ENCODE data around the gene PARVA. TPM values are rescaled to one million over a fixed set of nuclear protein-coding genes. Genes with fewer than 3 reads are reported as not detected.

Gene PARVA
- total and polyA plus RNA-seq, 2 donors (not counting 1 experiment from before 2014, with no cell fraction given): 27.7 to 195 TPM

GRCh38 chr11:12554122-12554521 is 176.8 kb downstream of the PARVA start:
- TF ChIP-seq CTCF (conservative IDR thresholded peaks at IDR 0.05 in 1 of 2, IDR thresholded peaks at IDR 0.05 in 1 of 2; ENCODE audit: low read depth in 1 of 2, low read length in 2 of 2): no peak
- Histone ChIP-seq H4K20me1 (ENCODE audit: control insufficient read depth, extremely low read depth, insufficient read depth, low read length) (no peaks in the 10 kb centered on the region), H2AFZ (ENCODE audit: low read length) (no peak overlapping the region), H3K79me2 (ENCODE audit: control insufficient read depth, insufficient read depth, low read length) (no peaks in the 10 kb centered on the region), H3K4me1 (ENCODE audit: control insufficient read depth, extremely low read depth, insufficient read depth, low read length) (peaks cover 7% of the 10 kb centered on the region), H3K27ac (ENCODE audit: insufficient read depth, low read length) (no peak overlapping the region), H3K27me3 (ENCODE audit: control insufficient read depth, insufficient read depth, low read length) (no peaks in the 10 kb centered on the region), H3K36me3 (ENCODE audit: control insufficient read depth, insufficient read depth, low read length) (no peaks in the 10 kb centered on the region), H3K4me3 (replicated peaks in 1 of 4; ENCODE audit: control extremely low read depth in 1 of 4, insufficient read depth in 1 of 4, low read depth in 3 of 4, low read length in 4 of 4) (no peak overlapping the region), H3K9me3 (ENCODE audit: control insufficient read depth, insufficient read depth, low read depth, low read length) (no peaks in the 10 kb centered on the region), H3K4me2 (ENCODE audit: extremely low read depth, insufficient read depth, low read length) (no peak overlapping the region), H3K9ac (ENCODE audit: insufficient read depth, low read length) (no peak overlapping the region)
- no peak for DNase-seq (ENCODE audit: low read depth in 2 of 2)

- no peak overlapping the region for H3K4me3 ChIP-seq (replicated peaks in 1 of 4; ENCODE audit: control extremely low read depth in 1 of 4, insufficient read depth in 1 of 4, low read depth in 3 of 4, low read length in 4 of 4)
- peak; percentile 63 to 77 for DNase-seq (ENCODE audit: low read depth in 2 of 2)
- TF ChIP-seq EZH2 (IDR thresholded peaks at IDR 0.05; ENCODE audit: low read length, missing control alignments): no peak
- no peak for TF ChIP-seq CTCF (conservative IDR thresholded peaks at IDR 0.05 in 1 of 2, IDR thresholded peaks at IDR 0.05 in 1 of 2; ENCODE audit: low read depth in 1 of 2, low read length in 2 of 2)
- no peaks in the 10 kb centered on the region for H3K79me2 ChIP-seq (ENCODE audit: control insufficient read depth, insufficient read depth, low read length)
- no peak overlapping the region for H2AFZ ChIP-seq (ENCODE audit: low read length)
- peak overlapping the region; percentile 24 for H3K27ac ChIP-seq (ENCODE audit: insufficient read depth, low read length)
- peak overlapping the region; percentile 51 for H3K4me2 ChIP-seq (ENCODE audit: extremely low read depth, insufficient read depth, low read length)
- H3K9ac ChIP-seq (ENCODE audit: insufficient read depth, low read length): no peak overlapping the region
- no peaks in the 10 kb centered on the region for H3K9me3 ChIP-seq (ENCODE audit: control insufficient read depth, insufficient read depth, low read depth, low read length)
- H3K36me3 ChIP-seq (ENCODE audit: control insufficient read depth, insufficient read depth, low read length): no peaks in the 10 kb centered on the region
- H3K4me1 ChIP-seq (ENCODE audit: control insufficient read depth, extremely low read depth, insufficient read depth, low read length): peaks cover 7% of the 10 kb centered on the region
- no peaks in the 10 kb centered on the region for H4K20me1 ChIP-seq (ENCODE audit: control insufficient read depth, extremely low read depth, insufficient read depth, low read length)
- H3K27me3 ChIP-seq (ENCODE audit: control insufficient read depth, insufficient read depth, low read length): no peaks in the 10 kb centered on the region
These were observed 178.8 kb downstream of the PARVA start for GRCh38 chr11:12556155-12556554.

GRCh38 chr11:12556788-12557384 is 179.5 kb downstream of the PARVA start:
- DNase-seq (ENCODE audit: low read depth in 2 of 2): peak; percentile 97 to 98
- peak overlapping the region; percentile 26 for H3K27ac ChIP-seq (ENCODE audit: insufficient read depth, low read length)
- H4K20me1 ChIP-seq (ENCODE audit: control insufficient read depth, extremely low read depth, insufficient read depth, low read length): no peaks in the 10 kb centered on the region
- no peak overlapping the region for H3K4me3 ChIP-seq (replicated peaks in 1 of 4; ENCODE audit: control extremely low read depth in 1 of 4, insufficient read depth in 1 of 4, low read depth in 3 of 4, low read length in 4 of 4)
- no peak overlapping the region for H3K9ac ChIP-seq (ENCODE audit: insufficient read depth, low read length)
- H3K4me2 ChIP-seq (ENCODE audit: extremely low read depth, insufficient read depth, low read length): peak overlapping the region; percentile 64
- H3K9me3 ChIP-seq (ENCODE audit: control insufficient read depth, insufficient read depth, low read depth, low read length): no peaks in the 10 kb centered on the region
- no peak for TF ChIP-seq CTCF (conservative IDR thresholded peaks at IDR 0.05 in 1 of 2, IDR thresholded peaks at IDR 0.05 in 1 of 2; ENCODE audit: low read depth in 1 of 2, low read length in 2 of 2)
- no peak for TF ChIP-seq EZH2 (IDR thresholded peaks at IDR 0.05; ENCODE audit: low read length, missing control alignments)
- H3K79me2 ChIP-seq (ENCODE audit: control insufficient read depth, insufficient read depth, low read length): no peaks in the 10 kb centered on the region
- H3K36me3 ChIP-seq (ENCODE audit: control insufficient read depth, insufficient read depth, low read length): no peaks in the 10 kb centered on the region
- peak overlapping the region; percentile 19 for H2AFZ ChIP-seq (ENCODE audit: low read length)
- peaks cover 7% of the 10 kb centered on the region for H3K4me1 ChIP-seq (ENCODE audit: control insufficient read depth, extremely low read depth, insufficient read depth, low read length)
- H3K27me3 ChIP-seq (ENCODE audit: control insufficient read depth, insufficient read depth, low read length): no peaks in the 10 kb centered on the region
